Mucosa of descending colon (tissue), 3 donors: ENCODE measurements around the gene EIF3I. TPM values are rescaled to one million over a fixed set of nuclear protein-coding genes. Genes with fewer than 3 reads are reported as not detected.

Experiments used
- ATAC-seq: fragments of 200-7000 bp; cut with Tn5 transposase; one replicate; pipeline ENCODE4 v1.9.1; 2020; ENCODE audit warnings: mild to moderate bottlenecking, moderate library complexity
- DNase-seq, 3 donors: peaks; one replicate each; pipeline ENCODE4 v3.0.0-alpha.2; 2020
- H3K36me3 ChIP-seq: fragments of 200-600 bp; one replicate; pipeline ENCODE4 v1.8.0; 2021; ENCODE audit warnings: low read depth, mild to moderate bottlenecking
- H3K4me1 ChIP-seq: fragments of 200-600 bp; one replicate; pipeline ENCODE4 v1.8.0; 2021; ENCODE audit warnings: low read depth, mild to moderate bottlenecking
- H3K4me3 ChIP-seq: fragments of 200-600 bp; one replicate; pipeline ENCODE4 v1.8.0; 2021; ENCODE audit warnings: mild to moderate bottlenecking
- H3K9me3 ChIP-seq: fragments of 200-600 bp; one replicate; pipeline ENCODE4 v1.8.0; 2021; ENCODE audit warnings: mild to moderate bottlenecking
- intact Hi-C, 2 donors: fragments of 100-400 bp; cut with DNase I in 1 of 2; cut with micrococcal nuclease in 1 of 2; formaldehyde crosslinking; loops; one replicate each; pipeline versions ENCODE4 v1.11.0 to v1.11.1; 2022; cut with DNase I, micrococcal nuclease
- total RNA-seq, 3 donors: library from RNA; stranded (reverse); fragmentation: NEBNext Ultra II Directional in 2 of 3; extraction: Animal tissue kit (Norgen Biotek cat#: 25700) in 2 of 3; gene quantifications; one replicate each; pipeline versions ENCODE4 v1.2.1 to v1.2.4, GENCODE V29; 2021 to 2023
- TF ChIP-seq, protein P1 (sequence below): fragments of 200-600 bp; IDR thresholded peaks from one replicate; pipeline ENCODE4 v1.8.0; 2022; ENCODE audit warnings: antibody characterized with exemption, mild to moderate bottlenecking
- donor health status: DM: no; HTN: no; CAD: no; lungs with moderate emphysema.
- donor health status: DM: no; HTN: no; CAD: no.
- donor health status: DM: no; HTN: yes; CAD: no.

The EIF3I gene
- total RNA-seq, 3 donors from 2014 or later, result 111 to 138 (median 115) TPM

DNA sequence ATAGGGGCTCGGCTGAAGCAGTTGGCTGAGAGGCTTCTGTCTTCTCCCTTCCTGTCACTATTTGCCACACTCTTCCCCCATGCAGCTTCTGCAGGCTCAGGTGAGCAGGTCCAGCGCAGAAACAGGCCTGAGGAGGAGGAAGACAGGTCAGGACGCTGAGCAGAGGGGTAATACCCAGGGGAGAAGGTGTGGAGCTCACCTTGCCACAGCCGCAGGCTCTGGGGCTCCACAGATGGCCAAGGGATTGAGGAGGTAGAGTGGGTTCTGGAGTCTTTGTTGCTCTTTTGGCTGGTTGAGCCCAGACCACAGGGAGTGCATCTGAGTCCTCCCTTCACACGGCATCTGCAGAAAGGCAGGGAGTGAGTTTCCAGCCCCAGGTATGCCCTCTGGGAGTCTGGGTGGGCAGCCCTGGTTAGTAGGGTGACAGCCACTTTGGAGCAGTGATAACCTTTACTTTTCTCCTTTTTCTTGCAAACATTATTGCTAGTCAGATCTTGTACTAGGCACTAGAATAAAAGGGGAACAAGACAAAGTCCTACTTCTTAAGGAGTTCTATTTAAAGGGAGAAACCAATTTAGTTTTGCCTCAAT is 9.7 kb downstream of the EIF3I start:
- ATAC-seq (no peak), DNase-seq (no peak)
- Histone ChIP-seq H3K9me3 (no peaks in the 10 kb centered on the region), H3K4me3 (no peak overlapping the region), H3K36me3 (peaks cover 11% of the 10 kb centered on the region), H3K4me1 (no peaks in the 10 kb centered on the region)
- intact Hi-C loops, result no loop called here
- TF ChIP-seq, protein P1, sequence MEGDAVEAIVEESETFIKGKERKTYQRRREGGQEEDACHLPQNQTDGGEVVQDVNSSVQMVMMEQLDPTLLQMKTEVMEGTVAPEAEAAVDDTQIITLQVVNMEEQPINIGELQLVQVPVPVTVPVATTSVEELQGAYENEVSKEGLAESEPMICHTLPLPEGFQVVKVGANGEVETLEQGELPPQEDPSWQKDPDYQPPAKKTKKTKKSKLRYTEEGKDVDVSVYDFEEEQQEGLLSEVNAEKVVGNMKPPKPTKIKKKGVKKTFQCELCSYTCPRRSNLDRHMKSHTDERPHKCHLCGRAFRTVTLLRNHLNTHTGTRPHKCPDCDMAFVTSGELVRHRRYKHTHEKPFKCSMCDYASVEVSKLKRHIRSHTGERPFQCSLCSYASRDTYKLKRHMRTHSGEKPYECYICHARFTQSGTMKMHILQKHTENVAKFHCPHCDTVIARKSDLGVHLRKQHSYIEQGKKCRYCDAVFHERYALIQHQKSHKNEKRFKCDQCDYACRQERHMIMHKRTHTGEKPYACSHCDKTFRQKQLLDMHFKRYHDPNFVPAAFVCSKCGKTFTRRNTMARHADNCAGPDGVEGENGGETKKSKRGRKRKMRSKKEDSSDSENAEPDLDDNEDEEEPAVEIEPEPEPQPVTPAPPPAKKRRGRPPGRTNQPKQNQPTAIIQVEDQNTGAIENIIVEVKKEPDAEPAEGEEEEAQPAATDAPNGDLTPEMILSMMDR, result no peak

DNA sequence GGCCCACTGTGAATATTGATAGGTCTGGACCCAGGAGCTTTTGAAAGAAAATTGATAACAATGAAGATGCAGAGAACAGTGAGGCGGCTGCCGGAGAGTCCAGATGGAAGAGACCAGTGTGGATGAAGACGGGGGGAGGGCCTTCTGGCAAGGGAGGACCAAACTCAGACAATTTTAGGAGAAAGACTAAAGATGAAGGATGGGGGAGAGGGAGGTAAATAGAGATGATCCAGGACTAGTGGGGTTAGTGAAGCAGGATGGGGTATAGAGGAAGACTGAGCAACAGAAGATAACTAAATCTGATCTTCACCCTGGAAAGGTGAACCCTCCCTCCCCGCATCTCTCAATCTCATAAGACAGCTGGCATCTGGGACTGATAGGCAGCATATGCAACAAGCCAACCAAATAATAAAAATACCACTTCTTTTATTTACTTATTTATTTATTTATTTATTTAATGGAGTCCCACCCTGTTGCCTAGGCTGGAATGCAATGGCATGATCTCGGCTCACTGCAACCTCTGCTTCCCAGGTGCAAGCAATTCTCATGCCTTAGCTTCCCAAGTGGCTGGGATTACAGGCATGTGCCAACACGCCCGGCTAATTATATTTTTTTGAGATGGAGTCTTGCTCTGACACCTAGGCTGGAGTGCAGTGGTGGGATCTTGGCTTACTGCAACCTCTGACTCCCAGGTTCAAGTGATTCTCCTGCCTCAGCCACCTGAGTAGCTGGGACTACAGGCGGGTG is 10.5 kb downstream of the EIF3I start:
- ATAC-seq, result no peak
- DNase-seq, result no peak
- peaks cover 10% of the 10 kb centered on the region for H3K36me3 ChIP-seq
- TF ChIP-seq, protein P1, result no peak
- intact Hi-C loops, result no loop called here
- no peak overlapping the region for H3K4me3 ChIP-seq
- H3K9me3 ChIP-seq, result no peaks in the 10 kb centered on the region
- no peaks in the 10 kb centered on the region for H3K4me1 ChIP-seq

DNA sequence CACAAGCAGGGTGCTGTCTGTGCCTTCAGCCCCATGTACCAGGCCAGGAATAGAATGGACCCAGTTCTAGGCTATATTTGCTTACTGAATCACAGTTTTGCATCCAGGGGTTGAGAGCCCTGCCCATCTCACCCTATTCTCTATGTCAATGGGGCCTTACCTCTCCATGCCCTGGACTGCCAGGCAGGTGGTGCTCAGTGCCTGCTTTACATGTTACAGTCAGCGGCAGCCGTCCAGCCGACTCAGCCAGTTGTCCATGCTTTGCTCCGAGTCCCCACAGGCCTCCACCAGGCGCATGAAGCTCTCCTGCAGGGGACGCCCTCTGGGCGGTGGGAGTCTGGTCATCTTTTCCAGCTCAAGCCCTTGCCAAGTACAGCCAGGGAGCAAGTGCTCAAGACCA is 12.6 kb downstream of the EIF3I start:
- TF ChIP-seq, protein P1, result no peak
- intact Hi-C loops, result no loop called here
- Histone ChIP-seq H3K9me3 (no peaks in the 10 kb centered on the region), H3K4me1 (no peaks in the 10 kb centered on the region), H3K36me3 (peaks cover 9% of the 10 kb centered on the region), H3K4me3 (no peak overlapping the region)
- no peak for ATAC-seq
- no peak for DNase-seq

DNA sequence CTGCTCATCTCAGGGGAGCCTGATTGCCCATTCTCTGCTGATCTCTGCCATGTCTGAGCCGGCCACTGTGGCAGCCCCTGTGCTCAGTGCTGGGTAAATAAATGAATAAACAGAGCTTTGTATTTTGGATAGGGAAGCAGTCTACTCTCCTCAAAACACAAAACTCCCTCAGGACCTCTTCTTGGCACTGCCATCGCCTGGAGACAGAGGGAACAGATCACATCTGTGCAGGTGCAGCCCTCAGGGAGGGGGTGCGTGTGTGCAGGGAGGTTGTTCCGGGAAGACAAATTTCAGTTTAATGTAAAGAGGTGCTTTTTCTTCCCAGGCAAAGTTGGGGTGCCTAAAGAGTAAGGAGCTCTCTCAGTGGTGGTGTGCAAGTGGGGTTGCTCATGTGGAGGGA is 17.1 kb downstream of the EIF3I start:
- peaks cover 8% of the 10 kb centered on the region for H3K4me1 ChIP-seq
- no peak overlapping the region for H3K4me3 ChIP-seq
- intact Hi-C loops, result no loop called here

DNA sequence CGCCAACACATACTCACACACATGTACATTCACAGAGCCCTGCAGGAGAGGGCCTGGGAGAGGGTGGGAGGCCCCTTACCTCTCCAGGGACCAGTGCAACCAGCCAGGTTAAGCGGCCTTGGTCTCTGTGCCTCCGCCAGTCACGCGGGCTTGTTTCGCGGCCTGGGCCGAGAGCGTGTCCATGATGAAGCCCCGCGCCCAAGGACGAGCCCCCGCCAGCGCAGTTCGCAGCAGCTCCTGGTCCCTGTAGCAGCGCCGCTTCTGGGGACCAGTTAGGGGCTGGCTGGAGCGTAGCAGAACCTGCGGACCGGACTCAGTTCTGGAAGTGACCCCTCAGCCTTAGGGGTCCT is 17.6 kb downstream of the EIF3I start:
- DNase-seq, result peak in 2 of 3 donors; percentile 50 to 65
- ATAC-seq, result peak; percentile 2
- no peak overlapping the region for H3K4me3 ChIP-seq
- intact Hi-C loops, result no loop called here
- H3K4me1 ChIP-seq, result peaks cover 8% of the 10 kb centered on the region
- no peaks in the 10 kb centered on the region for H3K36me3 ChIP-seq
- H3K9me3 ChIP-seq, result no peaks in the 10 kb centered on the region
- TF ChIP-seq, protein P1, result no peak

More for the DNA sequence above, 17.1 kb downstream of the EIF3I start:
- DNase-seq (no peak), ATAC-seq (peak; percentile 15)
- Histone ChIP-seq H3K36me3 (no peaks in the 10 kb centered on the region), H3K9me3 (no peaks in the 10 kb centered on the region)
- TF ChIP-seq, protein P1, result no peak
